ENCODE measurements around the gene ANKS6. TPM values are rescaled to one million over a fixed set of nuclear protein-coding genes. Genes with fewer than 3 reads are reported as not detected.
A peak's percentile ranks its signal among the peaks of the same experiment; 100 is the strongest.

The ANKS6 gene
- total and polyA plus RNA-seq, 9 of the 15 experiments (the other 6 are each of a cell fraction or from before 2014, with no cell fraction given) = 9.9 to 74.5 (median 36.9) TPM

DNA sequence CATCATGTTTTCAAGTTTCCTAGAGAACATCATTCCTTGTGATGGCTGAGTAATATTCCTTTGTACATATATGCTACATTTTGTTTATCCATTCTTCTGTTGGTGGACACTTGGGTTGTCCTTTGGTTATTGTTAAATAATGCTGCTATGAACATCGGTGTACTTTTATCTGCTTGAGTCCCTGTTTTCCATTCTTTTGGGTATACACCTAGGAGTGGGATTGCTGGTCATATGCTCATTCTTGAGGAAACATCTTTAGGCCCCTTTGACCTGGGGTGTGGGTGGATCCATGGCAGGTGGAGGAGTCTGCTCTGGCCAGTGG, 36.4 kb upstream of the ANKS6 start:
- Histone ChIP-seq H3K79me2 (ENCODE audit: control insufficient read depth, insufficient read depth, low read length) (peaks cover 20% of the 10 kb centered on the region; the same call in 2 of the 3 replicates), H3K4me1 (replicated peaks in 1 of 2; ENCODE audit: control insufficient read depth in 2 of 2, insufficient read depth in 2 of 2, low read length in 2 of 2) (peaks cover 36 to 51% of the 10 kb centered on the region in 2 experiments), H3K27me3 (ENCODE audit: control insufficient read depth in 2 of 2, insufficient read depth in 2 of 2, low read length in 2 of 2) (no peaks in the 10 kb centered on the region), H3K9me3 (replicated peaks; ENCODE audit: control insufficient read depth, insufficient read depth, low read depth, low read length) (no peaks in the 10 kb centered on the region), H3K4me3 (peak overlapping the region; percentile 4; the same call in 1 of the 2 replicates), H3K4me2 (ENCODE audit: insufficient read depth, low read length) (peak overlapping the region; percentile 58), H3K9ac (ENCODE audit: insufficient read depth in 1 of 2, low read depth in 2 of 2, low read length in 2 of 2) (peak overlapping the region; percentile 70 to 73; a peak in 3 of 4 replicates), H3K9me1 (ENCODE audit: control insufficient read depth, insufficient read depth, low read length) (no peaks in the 10 kb centered on the region), H3K27ac (ENCODE audit: extremely low read depth, low read depth, low read length) (peak overlapping the region; percentile 98), H2AFZ (ENCODE audit: low read depth, low read length) (peak overlapping the region; percentile 83), H3K36me3 (ENCODE audit: control insufficient read depth, insufficient read depth, low read length) (peaks cover 82% of the 10 kb centered on the region), H4K20me1 (replicated peaks; ENCODE audit: control insufficient read depth, insufficient read depth, low read length) (no peaks in the 10 kb centered on the region)
- ATAC-seq (no peak; the same call in 2 of the 3 replicates), DNase-seq (ENCODE audit: extremely low read depth in 1 of 4, low spot score in 3 of 4) (no peak), FAIRE-seq (no peak)
- in situ Hi-C loops (cut with MboI) (no loop called here), intact Hi-C loops (cut with micrococcal nuclease) (loop anchor here (1.0 to 5.0 kb wide), 2 partner anchors 24 to 35 kb away; partner anchors contain the start of gene ANKS6)
- ChIA-PET CTCF (ENCODE audit: low intra/inter-chr PET ratio) (no interaction called here), POLR2A (interaction anchor here (0.7 to 1.0 kb wide), 5 partner anchors 10 to 455 kb away, joined by 3 to 4 read pairs (median 3); no protein-coding TSS in a partner anchor)
- TSS peak; percentile 86 for BruUV-seq (replicated peaks)
- WGBS (ENCODE audit: insufficient coverage, low coverage, missing lambda C conversion rate) = 0% methylated on average over 1 of the region's 1 CpG
- TF ChIP-seq TBP (optimal IDR thresholded peaks at IDR 0.05; ENCODE audit: low read depth, low read length) (no peak), ELF2 (CRISPR knock-in tag; IDR thresholded peaks at IDR 0.05) (0 out of 2 replicates have a peak, but pooled peaks have one; percentile 58), NFRKB (IDR thresholded peaks at IDR 0.05; ENCODE audit: low read depth) (peak; percentile 63), ASH1L (IDR thresholded peaks at IDR 0.05; ENCODE audit: borderline replicate concordance, low read depth, partially characterized antibody) (no peak), MEIS2 (IDR thresholded peaks at IDR 0.05; ENCODE audit: partially characterized antibody) (no peak), MBD1 (CRISPR knock-in tag; IDR thresholded peaks at IDR 0.05) (no peak), DNMT1 (IDR thresholded peaks at IDR 0.05) (no peak), ZNF274 (IDR thresholded peaks at IDR 0.05; ENCODE audit: borderline replicate concordance, low read depth, low read length) (no peak), RBM25 (IDR thresholded peaks at IDR 0.05; ENCODE audit: low read depth, low read length, severe bottlenecking) (peak; percentile 4), PTTG1 (tag; IDR thresholded peaks at IDR 0.05; ENCODE audit: low read depth) (peak; percentile 11; the same call in 1 of the 2 replicates), ZNF146 (CRISPR knock-in tag; IDR thresholded peaks at IDR 0.05; ENCODE audit: unreplicated experiment) (peak; percentile 24), CBX1 (IDR thresholded peaks at IDR 0.05; ENCODE audit: low read depth) (no peak), DMBX1 (CRISPR knock-in tag; IDR thresholded peaks at IDR 0.05; ENCODE audit: borderline replicate concordance) (peak; percentile 8; the same call in 1 of the 2 replicates), EGR1 (conservative IDR thresholded peaks at IDR 0.05) (peak; percentile 87; the same call in 1 of the 2 replicates), EHMT2 (IDR thresholded peaks at IDR 0.05) (0 out of 2 replicates have a peak, but pooled peaks have one; percentile 28), ZNF143 (CRISPR knock-in tag; IDR thresholded peaks at IDR 0.05) (no peak), HDAC8 (tag; IDR thresholded peaks at IDR 0.05) (peak; percentile 55; the same call in 1 of the 2 replicates), TAF7 (tag; IDR thresholded peaks at IDR 0.05) (0 out of 2 replicates have a peak, but pooled peaks have one; percentile 21), HIVEP1 (CRISPR knock-in tag; IDR thresholded peaks at IDR 0.05) (no peak), ESRRA (IDR thresholded peaks at IDR 0.05; ENCODE audit: borderline replicate concordance, low read depth) (no peak), ZBTB8A (IDR thresholded peaks at IDR 0.05; ENCODE audit: partially characterized antibody) (no peak)
- TF ChIP-seq, protein P1, sequence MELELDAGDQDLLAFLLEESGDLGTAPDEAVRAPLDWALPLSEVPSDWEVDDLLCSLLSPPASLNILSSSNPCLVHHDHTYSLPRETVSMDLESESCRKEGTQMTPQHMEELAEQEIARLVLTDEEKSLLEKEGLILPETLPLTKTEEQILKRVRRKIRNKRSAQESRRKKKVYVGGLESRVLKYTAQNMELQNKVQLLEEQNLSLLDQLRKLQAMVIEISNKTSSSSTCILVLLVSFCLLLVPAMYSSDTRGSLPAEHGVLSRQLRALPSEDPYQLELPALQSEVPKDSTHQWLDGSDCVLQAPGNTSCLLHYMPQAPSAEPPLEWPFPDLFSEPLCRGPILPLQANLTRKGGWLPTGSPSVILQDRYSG (tag; conservative IDR thresholded peaks at IDR 0.05; ENCODE audit: low read depth) = peak; percentile 33; the same call in 1 of the 2 replicates

Data from K562 (cell line).